HG03095 (cell line): Measurements from ENCODE around the gene TSSC4.

ENCODE experiments used
- ATAC-seq: cut with Tn5 transposase; IDR thresholded peaks from one replicate; pipeline ENCODE4 v1.9.1; 2021; ENCODE audit warnings: moderate library complexity; ENCODE audit not compliant: unreplicated experiment

Gene TSSC4

GRCh38 chr11:2385156-2386151 is 15.1 kb upstream of the TSSC4 start:
- ATAC-seq = peak; percentile 30

GRCh38 chr11:2386591-2386990 is 14.0 kb upstream of the TSSC4 start:
- no peak for ATAC-seq

DNA sequence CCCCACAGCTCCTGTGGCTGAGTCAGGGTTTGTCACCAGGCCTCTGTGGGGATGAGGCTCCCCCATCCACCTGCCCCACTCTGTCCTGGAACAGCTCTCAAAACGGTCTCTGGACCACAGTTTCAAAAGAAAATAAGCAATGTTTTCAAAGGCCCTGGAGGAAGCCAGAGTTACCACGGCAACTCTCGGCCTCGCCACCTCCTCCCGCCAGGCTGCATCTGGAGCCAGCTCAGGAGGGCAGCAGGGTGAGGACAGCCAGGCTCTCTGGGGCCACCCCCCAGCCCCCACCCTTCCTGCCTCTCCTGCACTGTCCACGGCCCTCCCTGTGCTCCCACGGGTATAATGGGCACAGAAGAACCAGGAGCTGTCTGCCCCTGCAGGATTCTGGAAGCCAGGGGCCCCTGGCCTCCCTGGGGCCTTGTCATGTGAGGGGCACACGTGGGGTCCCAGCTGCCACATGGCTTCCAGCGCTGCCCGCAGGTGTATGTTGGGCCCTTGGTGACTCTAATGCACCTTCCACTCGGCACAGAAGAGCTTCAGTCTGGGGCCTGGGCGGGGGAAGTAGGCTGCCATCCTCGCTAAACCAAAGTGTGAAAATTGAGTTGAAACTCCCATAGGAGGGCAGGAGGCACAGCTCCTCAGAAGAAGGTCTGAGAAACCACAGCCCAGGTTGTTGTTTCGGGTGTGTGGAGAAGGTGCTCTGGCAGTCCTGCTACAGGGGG is 13.1 kb upstream of the TSSC4 start:
- ATAC-seq = no peak

GRCh38 chr11:2388431-2389376 is 11.8 kb upstream of the TSSC4 start:
- no peak for ATAC-seq

- no peak for ATAC-seq
These were observed 11.0 kb upstream of the TSSC4 start for GRCh38 chr11:2389377-2390026.

DNA sequence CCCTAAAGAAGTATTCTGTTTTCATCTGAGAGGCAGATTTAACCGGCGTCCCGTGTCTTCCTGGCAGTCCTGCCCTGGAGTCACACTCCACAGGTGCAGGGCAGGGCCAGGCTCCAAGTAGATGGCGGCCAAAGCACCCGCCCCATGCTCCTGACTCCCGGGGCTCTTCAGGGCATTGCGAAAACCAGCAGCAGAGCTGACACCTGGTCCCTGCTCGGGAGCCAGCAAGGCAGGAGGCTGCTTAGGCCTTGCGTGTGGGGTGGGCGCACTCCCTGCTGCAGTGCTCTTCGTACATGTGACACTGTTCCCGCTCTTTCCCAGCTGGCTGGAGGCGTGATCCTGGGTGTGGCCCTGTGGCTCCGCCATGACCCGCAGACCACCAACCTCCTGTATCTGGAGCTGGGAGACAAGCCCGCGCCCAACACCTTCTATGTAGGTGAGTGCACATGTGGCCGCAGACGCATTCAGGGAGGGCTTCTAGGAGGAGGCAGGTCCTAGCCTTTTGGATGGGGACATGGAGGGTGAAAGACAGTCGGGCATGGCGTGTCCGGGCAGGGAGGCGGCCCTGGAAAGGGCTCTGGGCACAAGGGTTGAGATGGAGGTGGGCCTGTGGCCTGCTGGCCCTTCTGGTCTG is 10.3 kb upstream of the TSSC4 start:
- no peak for ATAC-seq

GRCh38 chr11:2390725-2391151 is 9.8 kb upstream of the TSSC4 start:
- ATAC-seq = no peak

- no peak for ATAC-seq
These were observed 9.2 kb upstream of the TSSC4 start for GRCh38 chr11:2391181-2391975.

- no peak for ATAC-seq
These were observed 8.2 kb upstream of the TSSC4 start for GRCh38 chr11:2392241-2392959.

DNA sequence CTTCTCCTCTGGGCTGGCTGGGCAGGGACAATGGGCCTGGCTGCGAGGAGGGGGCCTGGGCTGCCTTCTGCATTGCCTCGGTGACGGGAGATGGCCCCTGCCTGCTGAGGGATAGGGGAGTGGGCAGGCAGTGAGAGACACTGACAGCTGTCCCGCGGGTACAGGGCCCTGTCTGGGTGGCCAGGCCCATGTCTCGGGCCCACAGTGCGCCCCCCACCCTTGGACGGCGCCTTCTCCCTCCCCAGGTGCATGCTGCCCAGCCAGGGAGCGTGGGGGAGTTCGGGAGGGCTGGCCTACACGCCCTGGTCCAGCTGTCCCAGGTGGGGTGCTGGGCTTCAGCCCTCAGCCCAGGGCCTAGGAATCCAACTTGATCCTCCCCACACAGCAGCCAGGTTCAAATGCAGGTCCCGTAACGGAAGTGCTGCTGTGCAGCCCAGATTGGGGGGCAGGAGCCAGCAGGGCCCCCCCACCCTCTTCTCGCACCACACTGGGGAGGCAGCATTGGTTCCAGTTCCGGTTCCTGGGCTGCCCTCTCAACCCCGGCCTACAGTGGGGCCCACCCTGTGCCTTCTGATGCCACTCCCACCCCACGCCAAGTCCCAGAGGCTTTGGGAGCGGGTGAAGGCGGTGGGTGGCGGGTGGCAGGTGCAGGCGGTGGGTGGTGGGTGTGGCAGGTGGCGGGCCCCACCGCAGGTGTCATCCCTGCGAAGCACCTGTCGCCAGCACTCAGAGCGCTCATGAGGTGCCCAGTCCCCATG is 7.3 kb upstream of the TSSC4 start:
- ATAC-seq = no peak

GRCh38 chr11:2393941-2394817 is 6.4 kb upstream of the TSSC4 start:
- ATAC-seq = no peak

- ATAC-seq = no peak
These were observed 5.8 kb upstream of the TSSC4 start for GRCh38 chr11:2394818-2395105.

DNA sequence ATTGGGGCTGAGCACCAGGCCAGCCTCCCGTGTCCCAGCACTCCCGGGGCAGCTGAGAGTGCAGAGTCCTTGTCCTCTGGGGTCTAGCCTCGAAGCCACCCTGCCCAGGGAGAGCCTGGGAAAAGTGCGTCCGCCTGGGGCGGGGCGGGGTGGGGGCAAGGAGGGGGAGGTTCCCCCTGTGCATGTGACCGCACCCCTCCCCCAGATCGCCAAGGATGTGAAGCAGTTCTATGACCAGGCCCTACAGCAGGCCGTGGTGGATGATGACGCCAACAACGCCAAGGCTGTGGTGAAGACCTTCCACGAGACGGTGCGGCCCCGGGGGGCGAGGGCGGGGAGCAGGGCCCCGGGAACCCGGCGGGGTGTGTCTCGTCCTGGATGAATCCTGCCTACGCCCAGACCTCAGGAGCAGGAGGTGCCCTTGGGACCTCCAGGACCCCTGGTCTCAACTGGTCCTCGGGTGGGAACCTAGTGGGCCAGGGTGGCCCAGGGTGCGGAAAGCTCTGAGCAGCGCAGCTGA is 5.3 kb upstream of the TSSC4 start:
- ATAC-seq = no peak

- no peak for ATAC-seq
These were observed 4.7 kb upstream of the TSSC4 start for GRCh38 chr11:2395856-2396255.

GRCh38 chr11:2396471-2396870 is 4.1 kb upstream of the TSSC4 start:
- no peak for ATAC-seq

DNA sequence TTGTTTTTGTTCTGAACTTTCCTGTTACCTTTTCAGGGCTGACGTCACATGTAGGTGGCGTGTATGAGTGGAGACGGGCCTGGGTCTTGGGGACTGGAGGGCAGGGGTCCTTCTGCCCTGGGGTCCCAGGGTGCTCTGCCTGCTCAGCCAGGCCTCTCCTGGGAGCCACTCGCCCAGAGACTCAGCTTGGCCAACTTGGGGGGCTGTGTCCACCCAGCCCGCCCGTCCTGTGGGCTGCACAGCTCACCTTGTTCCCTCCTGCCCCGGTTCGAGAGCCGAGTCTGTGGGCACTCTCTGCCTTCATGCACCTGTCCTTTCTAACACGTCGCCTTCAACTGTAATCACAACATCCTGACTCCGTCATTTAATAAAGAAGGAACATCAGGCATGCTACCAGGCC is 3.5 kb upstream of the TSSC4 start:
- ATAC-seq = no peak
